Activated CD8-positive, alpha-beta memory T cell treated with anti-CD3 and anti-CD28 coated beads, Interleukin-2, amount 50 U/mL, for 48 hours (primary cell): Measurements from ENCODE around the gene DPPA2.

ENCODE experiments used
- DNase-seq: peaks from one replicate; pipeline ENCODE4 v3.0.0-alpha.2; 2020

The DPPA2 gene

DNA sequence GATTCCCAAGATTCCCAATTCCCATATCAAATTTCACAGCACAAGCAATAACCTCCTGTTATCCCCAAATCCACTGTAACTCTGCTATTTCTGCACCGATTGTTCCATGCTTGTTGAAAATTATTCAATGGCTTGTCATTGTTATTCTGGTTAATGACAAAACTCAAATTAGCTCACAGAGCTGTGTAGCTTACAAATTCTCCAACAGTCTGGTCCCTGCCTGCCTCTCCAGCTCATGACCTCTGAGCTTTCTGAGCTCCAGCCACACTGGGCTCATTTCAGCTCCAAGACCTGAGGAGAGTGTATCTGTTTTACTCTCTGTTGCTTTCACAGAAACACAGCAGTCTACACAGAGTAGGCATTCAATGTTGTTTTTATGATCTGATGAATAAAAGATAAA is 3.3 kb downstream of the DPPA2 start:
- DNase-seq, result no peak

- no peak for DNase-seq
Observed at GRCh38 chr3:109297496-109297895, 18.8 kb downstream of the DPPA2 start.

GRCh38 chr3:109284071-109284470 is 32.2 kb downstream of the DPPA2 start:
- DNase-seq, result no peak

DNA sequence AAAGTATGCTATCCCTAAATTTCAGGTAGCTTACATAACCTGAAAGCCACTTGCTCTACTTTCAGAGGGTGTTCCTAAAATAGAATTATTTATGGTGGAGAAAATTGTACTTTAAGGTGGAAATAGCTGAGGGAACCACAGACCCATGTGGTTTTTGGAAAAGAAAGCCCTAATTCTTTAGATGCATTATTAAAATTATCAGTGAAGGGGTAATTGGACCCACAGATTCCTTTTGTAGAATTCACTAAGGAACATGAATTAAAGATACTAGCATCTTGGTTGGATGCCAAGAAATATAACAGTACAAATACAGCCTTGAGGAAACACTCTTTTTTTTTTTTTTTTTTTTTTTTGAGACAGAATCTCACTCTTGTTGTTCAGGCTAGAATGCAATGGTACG is 37.8 kb downstream of the DPPA2 start:
- no peak for DNase-seq

DNA sequence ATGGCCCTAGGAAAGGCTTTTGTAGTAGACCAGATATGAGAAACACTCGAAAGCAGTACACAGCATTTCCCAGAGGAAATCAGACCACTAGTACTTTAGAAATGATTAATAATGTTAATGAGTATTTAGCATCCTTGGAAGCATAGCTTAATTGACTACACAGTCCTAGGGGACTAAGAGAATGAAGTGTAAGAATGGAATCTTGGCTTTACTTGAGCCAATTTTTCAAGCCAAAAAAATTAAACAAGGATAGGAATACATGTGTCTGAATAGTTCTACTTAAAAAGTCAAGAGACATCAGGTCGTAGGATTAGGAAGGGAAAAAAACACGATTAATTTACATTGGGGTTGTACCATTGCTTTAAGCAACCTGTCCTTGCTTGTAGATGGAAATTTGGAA is 38.2 kb downstream of the DPPA2 start:
- DNase-seq, result no peak

GRCh38 chr3:109275702-109276293 is 40.5 kb downstream of the DPPA2 start:
- no peak for DNase-seq

- no peak for DNase-seq
Observed at GRCh38 chr3:109270779-109271178, 45.5 kb downstream of the DPPA2 start.

DNA sequence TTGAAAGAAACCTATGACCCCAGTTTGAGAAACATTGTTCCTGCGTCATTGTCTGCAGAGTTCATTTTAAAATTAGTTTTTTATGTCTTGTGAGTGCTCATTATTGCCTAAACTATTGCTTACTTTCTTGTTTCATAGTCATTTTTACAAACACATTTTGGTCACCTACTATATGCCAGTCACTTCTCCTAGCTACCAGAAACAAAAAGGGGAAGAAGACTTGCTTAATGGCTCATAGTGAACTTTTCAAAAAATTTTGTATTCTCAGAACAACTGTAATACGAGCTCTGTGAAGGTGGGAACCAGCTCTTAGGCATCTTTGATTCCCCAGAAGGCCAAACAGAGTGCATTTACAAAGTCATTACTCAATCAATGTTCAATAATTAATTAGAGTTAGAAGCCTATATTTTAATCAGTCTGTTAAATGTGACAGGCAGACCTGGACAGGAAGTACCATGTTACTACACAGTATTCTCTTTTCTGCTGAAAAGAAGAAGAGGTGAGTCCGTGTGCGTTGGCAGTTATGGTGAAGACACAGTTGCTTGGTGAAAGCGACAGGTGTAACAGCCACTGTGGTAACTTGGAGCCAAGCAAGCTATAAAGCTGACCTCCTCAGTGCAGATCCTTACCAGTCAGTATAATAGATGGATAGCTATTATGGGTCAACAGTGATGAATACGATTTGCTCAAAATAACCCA is 46.6 kb downstream of the DPPA2 start:
- DNase-seq, result no peak

- DNase-seq, result no peak
Observed at GRCh38 chr3:109268181-109268580, 48.1 kb downstream of the DPPA2 start.

- no peak for DNase-seq
Observed at GRCh38 chr3:109265295-109265694, 51.0 kb downstream of the DPPA2 start.

- no peak for DNase-seq
Observed at GRCh38 chr3:109257269-109257668, 59.0 kb downstream of the DPPA2 start.

DNA sequence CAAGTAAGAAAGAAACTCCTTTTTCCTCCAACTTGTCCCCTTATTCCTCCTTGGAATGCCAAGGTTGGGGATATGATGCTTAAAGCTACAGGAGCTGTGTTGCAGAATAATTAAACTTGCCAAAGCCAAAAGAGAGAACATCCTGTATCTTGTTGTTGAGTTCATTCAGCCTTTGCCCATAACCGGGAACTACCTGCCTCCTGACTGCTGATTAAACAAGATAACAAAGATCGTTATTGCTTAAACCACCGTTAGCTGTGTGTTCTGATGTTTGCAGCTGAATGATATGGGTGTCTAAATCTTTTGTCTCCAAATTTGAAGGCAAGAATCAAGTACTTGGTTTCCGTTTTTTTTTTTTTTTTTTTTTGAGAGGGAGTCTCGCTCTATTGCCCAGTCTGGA is 61.5 kb downstream of the DPPA2 start:
- no peak for DNase-seq

- DNase-seq, result no peak
Observed at GRCh38 chr3:109252641-109253040, 63.7 kb downstream of the DPPA2 start.
